ENCODE results near the gene STX19.
A peak's percentile ranks its signal among the peaks of the same experiment; 100 is the strongest.

Gene STX19

DNA sequence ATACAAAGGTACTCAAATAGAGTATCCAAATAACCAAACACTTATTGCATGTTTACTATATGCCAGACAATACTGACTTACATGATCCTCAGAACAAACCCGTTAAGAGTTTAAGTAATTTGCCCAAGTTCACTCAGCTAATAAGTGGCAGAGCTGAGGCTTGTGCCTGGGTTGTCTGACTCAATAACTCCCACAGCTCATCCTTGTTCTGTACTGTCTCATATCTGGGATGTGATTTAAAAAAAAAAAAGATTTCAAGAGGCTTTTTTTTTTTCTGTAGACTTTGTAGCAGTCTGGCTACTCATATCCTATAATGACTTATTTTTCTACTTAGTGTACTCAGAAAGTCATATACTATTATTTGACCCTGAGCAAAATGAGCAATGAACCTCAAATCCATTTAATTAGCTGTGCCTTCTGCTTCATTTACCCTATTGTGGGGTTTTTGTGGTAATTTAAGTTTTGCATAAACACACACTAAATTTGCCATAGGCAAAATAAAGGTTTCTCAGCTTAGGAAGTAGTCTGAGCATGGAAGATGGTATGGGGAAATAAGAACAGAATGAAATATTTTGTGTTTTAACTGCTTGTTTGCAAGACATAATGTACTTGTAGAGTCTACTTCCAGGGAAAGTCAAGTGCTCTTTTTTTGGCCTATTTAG is 37.6 kb upstream of the STX19 start:
- no peak for TF ChIP-seq ZFX (IDR thresholded peaks at IDR 0.05)
- TF ChIP-seq, protein P1, sequence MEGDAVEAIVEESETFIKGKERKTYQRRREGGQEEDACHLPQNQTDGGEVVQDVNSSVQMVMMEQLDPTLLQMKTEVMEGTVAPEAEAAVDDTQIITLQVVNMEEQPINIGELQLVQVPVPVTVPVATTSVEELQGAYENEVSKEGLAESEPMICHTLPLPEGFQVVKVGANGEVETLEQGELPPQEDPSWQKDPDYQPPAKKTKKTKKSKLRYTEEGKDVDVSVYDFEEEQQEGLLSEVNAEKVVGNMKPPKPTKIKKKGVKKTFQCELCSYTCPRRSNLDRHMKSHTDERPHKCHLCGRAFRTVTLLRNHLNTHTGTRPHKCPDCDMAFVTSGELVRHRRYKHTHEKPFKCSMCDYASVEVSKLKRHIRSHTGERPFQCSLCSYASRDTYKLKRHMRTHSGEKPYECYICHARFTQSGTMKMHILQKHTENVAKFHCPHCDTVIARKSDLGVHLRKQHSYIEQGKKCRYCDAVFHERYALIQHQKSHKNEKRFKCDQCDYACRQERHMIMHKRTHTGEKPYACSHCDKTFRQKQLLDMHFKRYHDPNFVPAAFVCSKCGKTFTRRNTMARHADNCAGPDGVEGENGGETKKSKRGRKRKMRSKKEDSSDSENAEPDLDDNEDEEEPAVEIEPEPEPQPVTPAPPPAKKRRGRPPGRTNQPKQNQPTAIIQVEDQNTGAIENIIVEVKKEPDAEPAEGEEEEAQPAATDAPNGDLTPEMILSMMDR (conservative IDR thresholded peaks at IDR 0.05) = no peak
- H3K27ac ChIP-seq = no peak overlapping the region

DNA sequence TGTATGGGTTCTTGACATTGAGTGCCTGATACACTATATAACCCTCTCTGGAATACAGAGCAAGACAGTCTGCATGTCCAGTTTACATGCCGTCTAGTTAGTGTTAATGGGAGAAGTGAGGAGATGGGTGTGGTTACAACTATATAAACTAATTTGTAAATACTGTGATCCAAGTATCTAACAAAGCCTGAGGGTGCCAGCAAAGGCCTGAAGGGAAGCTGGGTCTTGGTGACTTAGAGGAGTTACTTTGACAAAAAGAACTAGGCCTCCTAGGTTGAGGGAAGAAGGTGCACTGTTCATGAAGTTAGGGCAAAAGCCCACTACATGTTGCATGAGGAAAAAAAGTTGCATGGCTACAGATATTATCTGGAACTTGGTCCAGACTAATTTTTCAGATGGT is 36.7 kb upstream of the STX19 start:
- TF ChIP-seq ZFX (IDR thresholded peaks at IDR 0.05) = no peak
- TF ChIP-seq, protein P1 (conservative IDR thresholded peaks at IDR 0.05) = no peak

DNA sequence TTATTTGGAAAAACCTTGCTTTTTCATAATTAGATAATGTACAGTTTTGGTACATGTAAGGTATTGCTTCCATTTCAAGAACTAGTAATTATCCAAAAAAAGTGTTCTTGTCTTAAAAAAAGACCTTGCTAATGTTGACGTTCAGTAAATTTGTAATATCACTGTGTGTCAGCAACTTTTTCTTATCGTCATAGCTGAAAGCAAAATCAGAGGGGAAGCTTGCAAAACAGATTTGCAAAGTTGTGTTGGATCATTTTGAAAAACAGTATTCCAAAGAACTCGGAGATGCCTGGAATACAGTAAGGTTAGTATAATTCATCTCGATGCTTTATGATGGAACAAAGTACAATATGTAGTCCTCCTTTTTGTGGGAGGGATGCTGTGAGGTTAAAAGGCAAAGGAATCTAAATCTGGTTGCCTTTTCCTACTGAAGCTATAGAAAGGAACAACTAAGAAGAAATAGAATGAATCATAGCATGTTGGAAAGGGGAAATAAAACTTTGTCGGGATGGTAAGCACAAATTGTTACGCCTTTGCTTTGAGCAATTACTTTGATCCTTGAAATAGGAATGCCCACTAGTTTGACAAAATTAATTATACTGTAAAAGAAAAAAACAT is 36.0 kb upstream of the STX19 start:
- no peak for TF ChIP-seq ZFX (IDR thresholded peaks at IDR 0.05)
- TF ChIP-seq, protein P1 (conservative IDR thresholded peaks at IDR 0.05) = no peak
- H3K27ac ChIP-seq = peak overlapping the region; percentile 80

More for the DNA sequence above, 36.7 kb upstream of the STX19 start:
- no peak overlapping the region for H3K27ac ChIP-seq

DNA sequence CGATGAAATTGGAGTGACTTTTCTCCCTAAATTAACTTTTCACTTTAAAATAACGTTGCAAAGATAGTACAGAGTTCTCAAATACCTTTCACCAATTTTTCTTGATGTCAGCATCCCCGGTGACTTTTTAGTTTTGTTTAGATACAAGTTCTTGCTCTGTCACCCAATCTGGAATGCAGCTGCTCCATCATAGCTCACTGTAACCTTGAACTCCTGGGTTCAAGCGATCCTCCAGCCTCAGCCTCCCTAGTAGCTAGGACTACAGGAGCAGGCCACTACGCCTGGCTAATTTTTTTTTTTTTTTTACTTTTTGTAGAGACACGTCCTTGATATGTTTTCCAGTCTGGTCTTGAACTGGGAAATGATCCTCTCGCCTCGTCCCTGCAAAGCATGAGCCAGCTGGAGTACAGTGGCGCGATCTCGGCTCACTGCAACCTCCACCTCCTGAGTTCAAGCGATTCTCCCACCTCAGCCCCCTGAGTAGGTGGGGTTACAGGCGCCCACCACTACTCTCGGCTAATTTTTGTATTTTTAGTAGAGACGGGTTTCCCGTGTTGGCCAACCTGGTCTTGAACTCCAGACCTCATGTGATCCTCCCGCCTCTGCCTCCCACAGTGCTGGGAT is 35.2 kb upstream of the STX19 start:
- H3K27ac ChIP-seq = peak overlapping the region; percentile 80
- TF ChIP-seq, protein P1 (conservative IDR thresholded peaks at IDR 0.05) = no peak
- no peak for TF ChIP-seq ZFX (IDR thresholded peaks at IDR 0.05)

DNA sequence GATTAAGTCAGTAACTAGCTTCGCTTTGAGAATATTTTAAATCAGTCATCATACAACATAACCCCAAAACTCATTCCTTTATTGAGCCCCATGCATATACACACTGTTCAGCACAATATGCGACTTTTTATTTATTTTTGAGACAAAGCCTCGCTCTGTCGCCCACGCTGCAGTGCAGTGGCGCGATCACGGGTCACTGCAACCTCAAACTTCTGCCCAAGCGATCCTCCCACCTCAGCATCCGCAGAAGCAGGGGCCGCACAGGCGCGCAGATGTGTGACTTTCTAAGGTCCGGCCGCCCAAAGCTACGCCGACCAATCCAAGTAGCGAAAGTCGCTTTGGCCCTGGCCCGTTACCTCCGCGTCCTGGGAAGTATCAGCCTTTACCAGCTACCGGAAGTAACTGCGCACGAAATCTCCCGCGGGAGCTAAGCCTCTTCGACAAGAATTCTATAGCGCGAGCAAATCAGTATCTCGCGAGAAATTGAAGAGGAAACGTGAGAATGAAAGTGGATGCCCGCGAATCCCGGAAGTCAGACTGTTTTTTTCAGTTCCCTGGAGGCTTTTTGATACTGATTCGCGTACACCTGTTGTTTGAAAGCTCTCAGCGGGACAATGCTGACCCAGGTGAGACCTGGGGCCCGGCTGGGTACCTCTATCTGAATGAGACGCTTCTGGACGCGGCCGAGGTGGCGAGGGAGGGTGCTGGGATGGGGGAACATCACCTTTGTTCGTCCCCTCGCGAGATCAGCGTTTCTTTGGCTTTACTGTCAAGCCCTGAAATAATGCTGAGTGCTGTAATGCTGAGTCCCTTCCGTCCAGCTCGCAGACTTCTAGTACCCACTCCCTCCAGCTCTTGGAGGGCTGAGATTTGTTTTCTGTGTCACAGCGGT is 34.4 kb upstream of the STX19 start, which contains the start of the genes DHFR2 and NSUN3:
TSS of gene DHFR2 (minus strand) at position 404 of the 892 bp plus-strand sequence. CDS start 1,405 bp downstream, outside the sequence.
TSS of gene NSUN3 (plus strand) at position 549 of the 892 bp plus-strand sequence. CDS start at position 615, 66 bp downstream.
- TF ChIP-seq, protein P1 (conservative IDR thresholded peaks at IDR 0.05) = no peak
- TF ChIP-seq ZFX (IDR thresholded peaks at IDR 0.05) = no peak
- peak within 1 kb of the TSS; percentile 80 for H3K27ac ChIP-seq

DNA sequence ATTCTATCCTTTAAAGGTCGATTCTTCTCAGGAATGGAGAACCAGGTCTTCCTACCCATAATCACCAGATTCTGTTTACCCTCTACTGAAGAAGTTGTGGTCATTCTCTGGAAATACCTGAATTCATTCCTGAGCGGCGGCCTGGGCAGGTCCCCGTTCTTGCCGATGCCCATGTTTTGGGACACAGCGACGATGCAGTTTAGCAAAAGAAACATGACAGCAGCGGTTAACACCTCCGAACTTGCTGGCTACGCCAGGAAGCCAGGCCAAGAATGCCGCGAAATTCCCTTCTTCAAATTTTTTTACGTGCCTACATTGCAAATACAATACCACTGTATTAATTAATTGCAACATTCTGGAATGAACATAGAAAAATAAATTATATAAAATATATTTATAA is 32.9 kb upstream of the STX19 start:
- TF ChIP-seq ZFX (IDR thresholded peaks at IDR 0.05) = no peak
- H3K27ac ChIP-seq = no peak overlapping the region

DNA sequence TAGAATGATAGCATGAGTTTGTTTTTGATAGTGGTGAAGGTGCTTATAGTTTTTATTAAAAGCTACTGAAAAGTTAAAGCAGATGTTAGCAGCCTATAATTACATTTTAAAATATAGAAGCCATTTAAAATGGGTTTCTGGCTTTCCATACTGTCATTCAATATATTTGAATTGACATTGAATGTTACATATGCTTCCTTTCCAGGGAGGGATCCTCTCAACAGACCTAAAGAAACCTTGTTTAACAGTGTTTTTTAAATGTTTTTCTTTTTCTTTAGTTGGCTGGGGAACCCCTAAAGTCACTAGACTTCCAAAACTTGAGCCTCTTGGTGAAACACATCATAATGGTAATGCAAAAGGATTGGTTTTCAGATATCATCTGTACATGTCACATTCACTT is 22.1 kb upstream of the STX19 start:
- TF ChIP-seq, protein P1 (conservative IDR thresholded peaks at IDR 0.05) = no peak
- no peak for TF ChIP-seq ZFX (IDR thresholded peaks at IDR 0.05)
- no peak overlapping the region for H3K27ac ChIP-seq
